GM18870 (cell line): ENCODE data around the gene LRRC8C.

Experiments used
- ATAC-seq: cut with Tn5 transposase; IDR thresholded peaks from one replicate; pipeline ENCODE4 v1.9.1; 2021; ENCODE audit warnings: moderate library complexity; ENCODE audit not compliant: unreplicated experiment

Gene LRRC8C

DNA sequence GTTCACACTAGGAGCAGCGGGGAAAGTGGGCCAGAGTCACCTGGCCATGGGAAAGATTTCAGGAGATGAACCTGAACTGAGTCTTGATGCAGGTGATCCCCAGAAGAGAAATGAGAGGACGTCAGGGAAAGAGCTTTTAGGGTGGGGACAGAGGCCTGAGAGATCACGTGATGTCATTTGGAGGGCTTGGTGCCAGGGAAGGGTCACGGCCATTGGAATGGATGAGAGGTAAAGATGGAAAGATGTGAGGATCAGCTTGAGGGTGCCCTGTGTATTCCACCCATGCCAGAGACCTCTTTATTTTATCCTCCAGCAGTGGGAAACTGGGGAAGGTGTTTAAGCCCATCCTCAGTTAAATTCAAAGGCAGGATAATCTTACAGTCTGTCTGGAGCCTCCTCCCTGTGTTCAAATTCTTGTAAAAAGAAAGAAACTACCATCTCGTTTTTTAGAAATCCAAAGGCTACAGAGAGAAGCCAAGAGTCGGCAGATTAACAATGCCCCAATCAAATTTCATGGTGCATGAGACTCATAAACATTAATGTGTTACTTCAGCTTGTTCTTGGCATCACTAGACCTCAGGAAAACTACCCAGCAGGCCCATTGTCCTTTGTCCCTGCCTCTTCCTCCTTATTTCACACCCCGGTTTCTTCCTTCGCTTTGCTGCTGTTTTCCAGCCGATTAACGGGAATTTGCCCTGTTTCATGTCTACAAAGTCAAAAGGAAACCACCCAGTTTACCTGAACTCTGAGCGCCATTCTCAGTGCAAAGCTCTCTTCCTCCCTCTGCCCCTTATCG, 94.8 kb downstream of the LRRC8C start:
- no peak for ATAC-seq

DNA sequence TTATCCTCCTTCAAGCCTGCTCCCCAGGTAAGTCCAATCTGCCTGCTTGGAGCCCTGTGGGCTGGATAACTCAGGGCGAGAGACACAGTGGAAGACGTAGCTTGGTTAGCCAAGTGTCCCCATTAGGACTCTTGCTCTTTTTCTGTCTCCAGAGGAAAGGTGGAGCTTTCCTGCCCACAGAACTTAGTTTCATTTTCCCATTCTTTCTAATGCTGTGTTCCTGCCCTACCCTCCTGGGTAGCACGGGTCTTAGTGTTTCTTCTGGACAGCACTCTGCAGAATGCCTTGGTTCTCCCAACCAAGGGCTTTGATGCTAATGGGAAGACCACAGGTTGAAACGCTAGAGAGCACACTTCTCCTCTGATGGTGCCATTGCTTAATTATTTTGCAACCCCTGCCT, 95.5 kb downstream of the LRRC8C start:
- no peak for ATAC-seq

DNA sequence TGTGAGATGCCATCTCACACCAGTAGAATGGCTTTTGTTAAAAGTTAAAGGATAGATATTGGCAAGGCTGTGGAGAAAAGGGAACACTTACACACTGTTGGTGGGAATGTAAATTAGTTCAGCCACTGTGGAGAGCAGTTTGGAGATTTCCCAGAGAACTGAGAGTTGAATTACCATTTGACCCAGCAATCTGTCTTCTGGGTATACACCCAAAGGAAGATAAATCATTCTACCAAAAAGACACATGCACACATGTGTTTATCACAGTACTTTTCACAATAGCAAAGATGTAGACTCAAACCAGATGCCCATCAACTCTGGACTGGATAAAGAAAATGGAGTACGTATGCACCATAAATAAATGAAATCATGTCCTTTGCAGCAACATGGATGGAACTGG, 99.3 kb downstream of the LRRC8C start:
- no peak for ATAC-seq

DNA sequence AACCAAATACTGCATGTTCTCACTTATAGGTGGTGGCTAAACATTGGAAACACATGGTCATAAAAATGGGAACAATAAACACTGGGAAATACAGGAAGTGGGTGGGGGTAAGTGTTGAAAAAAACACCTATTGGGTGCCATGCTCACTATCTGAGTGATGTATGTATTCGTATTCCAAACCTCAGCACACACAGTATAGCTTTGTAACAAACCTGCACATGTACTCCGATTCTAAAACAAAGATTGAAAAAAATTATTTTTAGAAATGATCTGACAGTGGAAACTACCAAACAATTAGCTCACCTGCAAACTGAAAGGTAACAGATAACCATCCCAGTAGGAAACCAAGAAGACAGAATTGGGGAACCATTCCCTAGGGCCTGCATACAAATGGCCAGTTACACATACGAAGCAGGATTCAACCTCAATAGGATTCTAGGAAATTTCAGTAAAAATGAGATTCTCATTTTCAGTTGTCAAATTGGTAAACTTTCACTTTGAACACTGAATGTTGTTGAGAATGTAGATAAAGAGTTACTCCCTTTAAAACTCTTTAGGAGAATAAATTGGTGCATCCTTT, 99.8 kb downstream of the LRRC8C start:
- ATAC-seq: no peak

DNA sequence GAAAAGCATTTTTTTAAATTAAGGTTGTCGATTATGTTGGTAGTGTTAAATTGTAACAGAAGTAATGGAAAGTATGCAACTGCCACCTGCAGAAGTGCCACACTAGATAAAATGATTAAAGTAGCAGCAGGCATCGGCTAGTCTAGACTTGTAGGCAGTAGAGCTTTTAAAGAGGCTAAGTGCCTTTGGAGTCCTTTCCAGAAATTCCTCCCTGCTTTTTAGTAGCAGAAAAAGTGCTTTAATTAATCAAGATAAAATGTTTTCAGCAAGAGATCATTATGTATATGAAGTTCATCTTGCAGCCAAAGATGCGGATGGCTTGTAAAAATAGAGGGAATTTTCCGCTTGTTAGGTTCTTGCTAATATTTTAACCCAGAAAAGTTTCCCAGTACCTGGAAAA, 100.8 kb downstream of the LRRC8C start:
- no peak for ATAC-seq

DNA sequence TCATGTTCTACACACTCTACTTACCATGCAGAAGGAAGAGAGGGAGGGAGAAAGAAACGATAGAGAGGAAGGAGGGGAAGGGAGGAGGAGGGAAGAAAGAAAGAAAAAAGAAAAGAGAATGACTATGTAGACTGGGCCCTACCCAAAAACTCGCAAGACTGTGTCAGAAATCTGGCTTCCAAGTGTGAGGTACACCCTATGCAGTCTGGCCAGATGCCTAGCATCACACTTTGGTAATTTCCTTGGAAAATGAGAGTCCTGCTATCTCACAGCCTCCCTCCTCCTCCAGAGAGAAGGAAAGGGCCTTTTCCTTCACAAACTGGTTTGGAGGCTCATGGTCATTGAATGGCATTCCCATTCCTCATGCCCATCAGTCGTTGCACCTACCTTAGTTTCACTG, 101.5 kb downstream of the LRRC8C start:
- ATAC-seq: no peak

DNA sequence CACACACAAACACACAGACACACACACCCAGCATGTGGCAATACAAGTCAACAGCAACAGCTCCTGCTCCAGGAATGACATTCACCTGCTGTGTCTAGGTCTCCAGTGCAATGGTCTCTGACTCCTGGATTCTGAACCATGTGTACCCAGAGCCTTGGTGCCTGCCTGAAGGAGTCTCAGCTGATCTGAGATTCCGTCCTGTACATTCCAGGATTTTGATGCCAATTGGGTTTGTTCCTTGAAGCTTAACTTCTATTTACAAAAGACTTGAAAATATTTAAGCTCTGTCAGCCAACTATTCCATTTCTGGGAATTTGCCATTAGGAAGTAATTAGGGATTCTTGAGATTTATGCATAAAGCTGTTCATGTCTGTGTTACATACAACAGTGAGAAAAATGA, 102.6 kb downstream of the LRRC8C start:
- ATAC-seq: no peak

DNA sequence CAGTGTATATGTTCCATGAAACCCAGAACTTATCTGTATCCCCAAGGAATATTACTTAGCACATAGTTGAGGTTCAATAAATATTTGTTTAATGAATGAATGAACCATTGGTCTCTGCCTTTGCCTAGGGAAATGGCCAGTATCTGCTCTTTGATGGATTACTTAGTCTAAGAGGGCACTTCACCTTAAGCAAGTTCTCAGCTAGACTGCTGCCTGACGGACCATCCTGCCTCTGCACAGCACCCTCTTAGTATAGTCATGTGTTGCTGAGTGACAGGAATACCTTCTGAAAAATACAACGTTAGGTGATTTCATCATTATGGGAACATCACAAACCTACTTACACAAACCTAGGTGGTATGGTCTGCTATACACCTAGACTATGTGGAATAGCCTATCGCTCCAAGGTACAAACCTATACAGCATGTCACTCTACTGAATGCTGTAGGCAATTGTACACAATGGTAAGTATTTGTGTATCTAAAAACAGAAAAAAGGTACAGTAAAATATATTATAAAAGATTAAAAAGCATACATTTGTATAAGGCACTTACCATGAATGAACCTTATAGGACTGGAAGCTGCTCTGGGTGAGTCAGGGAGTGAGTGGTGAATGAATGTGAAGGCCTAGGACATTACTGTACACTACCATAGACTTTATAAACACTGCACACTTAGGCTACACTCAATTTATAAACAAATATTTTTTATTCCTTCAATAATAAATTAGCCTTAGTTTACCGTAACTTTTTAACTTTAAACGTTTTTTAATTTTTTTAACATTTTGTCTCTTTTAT, 104.2 kb downstream of the LRRC8C start:
- ATAC-seq: no peak

DNA sequence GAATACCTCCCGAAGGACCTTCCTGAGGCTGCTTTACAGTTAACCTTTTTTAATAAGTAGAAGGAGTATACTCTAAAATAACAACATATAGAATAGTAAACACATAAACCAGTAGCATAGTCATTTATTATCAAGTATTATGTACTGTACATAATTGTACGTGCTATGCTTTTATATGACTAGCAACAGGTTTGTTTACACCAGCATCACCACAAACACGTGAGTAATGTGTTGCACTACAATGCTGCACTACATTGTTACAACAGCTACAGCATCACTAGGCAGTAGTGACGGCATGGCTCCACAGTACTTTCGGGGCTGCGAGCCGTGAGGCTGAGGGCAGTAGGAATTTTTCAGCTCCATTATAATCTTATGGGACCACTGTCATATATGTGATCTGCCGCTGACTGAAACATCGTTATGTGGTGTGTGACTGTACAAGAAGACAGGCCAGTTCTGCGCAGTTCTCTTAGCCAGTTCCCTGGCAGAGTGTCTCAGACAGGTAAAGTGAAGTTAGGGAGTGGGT, 105.1 kb downstream of the LRRC8C start:
- no peak for ATAC-seq

DNA sequence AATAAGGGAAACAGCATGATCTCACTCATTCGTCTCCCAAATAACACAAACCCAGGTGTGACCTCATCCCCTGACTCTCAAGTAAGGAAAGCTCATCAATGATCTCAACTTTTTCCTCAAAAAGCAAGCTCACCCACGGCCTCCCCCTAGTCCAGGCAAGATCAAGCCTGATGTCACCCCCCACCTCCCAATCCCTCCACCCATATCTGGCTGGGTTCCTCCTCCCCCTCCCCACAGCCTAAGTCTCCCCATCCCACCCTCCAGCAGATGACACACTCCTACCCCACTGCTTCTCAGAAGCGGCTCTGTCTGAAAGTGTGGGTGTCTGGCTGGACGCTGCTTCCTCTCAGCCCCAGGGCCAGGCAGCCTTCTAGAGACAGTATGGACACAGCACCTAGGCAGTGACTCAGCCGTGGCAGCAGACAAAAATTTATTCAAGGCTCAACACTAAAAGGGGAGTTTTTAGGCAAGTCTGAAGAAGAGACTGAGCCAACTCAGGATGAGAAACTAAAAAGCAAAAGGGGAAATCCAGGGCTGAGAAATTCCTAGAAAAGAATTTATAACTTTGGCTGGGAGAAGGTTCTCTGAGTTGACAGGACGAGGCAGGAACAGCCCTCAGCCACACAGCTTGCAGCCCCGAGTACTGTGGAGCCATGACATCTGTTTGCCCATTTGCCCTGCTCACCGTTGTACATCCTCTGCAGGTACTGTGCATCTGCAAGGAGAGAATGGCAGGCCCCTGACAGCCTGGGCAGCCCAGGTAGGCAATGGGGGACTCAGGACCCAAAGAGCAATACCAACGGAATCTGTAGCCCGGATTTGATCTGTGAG, 106.3 kb downstream of the LRRC8C start:
- ATAC-seq: no peak

DNA sequence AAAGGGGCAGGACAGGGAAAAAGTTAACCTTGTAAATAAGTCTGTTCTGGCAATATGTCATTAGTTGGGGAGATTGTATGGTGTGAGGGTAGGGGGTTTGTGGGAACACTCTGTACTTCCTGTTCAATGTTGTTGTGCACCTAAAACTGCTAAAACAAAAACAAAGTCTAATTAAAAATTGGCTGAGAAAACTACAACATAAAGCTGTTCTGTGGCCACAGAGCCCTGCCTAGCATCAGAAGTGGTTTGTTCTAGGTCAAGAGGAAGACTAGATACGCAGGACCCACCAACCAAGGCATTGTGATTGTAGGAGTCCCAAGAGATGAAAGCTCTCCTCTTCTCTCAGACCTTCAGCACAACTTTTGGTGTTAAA, 106.9 kb downstream of the LRRC8C start:
- ATAC-seq: no peak

DNA sequence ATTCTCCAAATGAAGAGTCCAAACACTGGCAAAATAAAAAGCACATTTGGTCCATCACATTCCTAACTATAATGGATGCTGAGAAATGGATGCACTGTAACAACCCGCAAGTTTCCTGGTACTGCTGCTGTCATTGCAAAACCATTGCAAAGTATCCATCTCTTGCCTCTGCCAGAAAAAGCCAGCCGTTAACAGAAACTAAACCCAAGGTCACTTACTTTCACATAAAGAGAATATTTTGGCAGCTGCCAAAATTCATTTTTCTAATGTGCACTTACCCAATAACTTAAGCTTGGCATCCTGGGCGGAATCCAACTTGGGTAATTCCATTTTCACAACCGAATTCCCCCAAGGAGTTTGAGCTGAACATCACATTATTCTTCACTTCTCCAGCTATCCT, 110.9 kb downstream of the LRRC8C start:
- ATAC-seq: no peak

DNA sequence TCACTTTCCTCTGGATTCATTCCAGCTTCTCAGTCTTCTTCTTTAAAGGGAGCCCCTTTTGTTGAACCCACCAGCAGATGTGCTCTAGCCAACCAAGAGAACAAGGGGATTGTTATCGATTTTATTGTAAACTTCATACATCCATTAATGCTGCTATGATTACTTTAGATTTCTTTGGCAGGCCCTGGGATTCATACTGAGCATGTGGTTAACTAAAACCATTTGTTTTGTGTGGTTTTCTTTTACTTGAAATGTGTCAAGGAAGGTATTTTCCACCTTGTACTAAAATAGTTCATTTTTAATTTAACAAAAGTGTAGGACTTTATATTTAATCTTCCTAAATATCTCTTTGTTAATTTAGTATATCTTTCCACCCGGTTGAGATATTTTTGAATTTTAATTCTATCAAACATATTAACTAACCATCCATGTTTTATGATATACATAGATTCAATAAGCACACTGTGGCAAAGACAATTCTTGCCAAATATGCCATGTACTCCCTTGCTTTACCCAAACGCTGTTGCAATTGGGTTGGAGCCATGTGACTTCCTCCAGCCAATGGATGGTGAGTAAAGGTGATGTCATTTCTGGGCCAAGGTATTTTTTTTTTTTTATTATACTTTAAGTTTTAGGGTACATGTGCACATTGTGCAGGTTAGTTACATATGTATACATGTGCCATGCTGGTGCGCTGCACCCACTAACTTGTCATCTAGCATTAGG, 113.7 kb downstream of the LRRC8C start:
- no peak for ATAC-seq

DNA sequence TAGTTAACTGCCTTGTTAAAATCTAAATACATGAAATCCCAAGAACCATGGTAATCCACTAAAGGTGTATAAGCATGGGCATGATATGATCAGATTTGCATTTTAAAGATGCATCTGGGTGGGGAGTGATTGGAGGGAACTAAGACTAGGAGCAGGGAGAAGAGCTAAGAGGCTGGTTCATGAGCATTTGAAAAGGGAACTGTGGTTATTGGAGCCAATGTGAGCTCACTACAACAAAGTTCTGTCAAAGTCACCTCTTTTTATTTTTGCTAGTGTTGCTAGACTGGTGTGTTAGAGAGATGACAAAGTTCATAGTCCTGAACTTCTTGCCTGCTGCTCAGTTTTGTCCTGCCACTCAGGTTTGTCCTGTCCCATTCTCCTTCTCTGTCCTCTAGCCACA, 120.8 kb downstream of the LRRC8C start:
- no peak for ATAC-seq

DNA sequence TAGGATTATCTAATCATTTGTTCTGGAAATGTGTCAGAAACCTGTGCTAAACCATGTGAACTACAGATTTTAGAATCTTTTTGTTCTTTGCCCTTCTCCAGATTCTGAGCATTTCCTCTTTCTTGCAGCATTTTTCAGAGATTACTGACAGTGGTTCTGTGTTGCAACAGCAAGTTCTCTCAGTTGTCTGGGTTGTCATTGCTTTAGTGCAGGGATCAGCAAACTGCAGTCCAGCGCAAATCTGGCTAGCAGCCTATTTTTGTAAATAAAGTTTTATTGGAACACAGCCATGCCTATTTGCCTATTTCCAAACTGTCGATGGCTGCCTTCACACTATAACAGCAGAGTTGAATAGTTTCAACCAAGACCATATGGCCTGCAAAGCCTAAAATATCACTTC, 121.6 kb downstream of the LRRC8C start:
- ATAC-seq: no peak

DNA sequence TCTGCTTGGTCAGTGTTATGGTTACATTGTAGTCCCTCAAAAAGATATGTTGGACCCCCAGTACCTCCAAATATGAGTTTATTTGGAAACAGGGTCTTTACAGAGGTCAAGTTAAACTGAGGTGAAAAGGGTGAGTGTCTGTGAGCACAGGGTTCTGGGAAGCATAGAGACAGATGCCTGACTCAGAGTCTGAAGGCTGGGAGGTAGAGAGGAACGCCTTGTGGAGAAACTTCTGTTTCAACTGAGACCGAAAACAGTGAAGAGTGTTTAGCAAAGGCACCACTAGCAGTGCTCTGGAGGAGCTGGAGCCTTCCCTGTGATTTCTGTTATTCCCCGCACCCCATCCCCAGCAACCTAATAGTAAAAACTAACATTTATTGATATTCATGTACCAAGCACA, 122.7 kb downstream of the LRRC8C start:
- no peak for ATAC-seq

DNA sequence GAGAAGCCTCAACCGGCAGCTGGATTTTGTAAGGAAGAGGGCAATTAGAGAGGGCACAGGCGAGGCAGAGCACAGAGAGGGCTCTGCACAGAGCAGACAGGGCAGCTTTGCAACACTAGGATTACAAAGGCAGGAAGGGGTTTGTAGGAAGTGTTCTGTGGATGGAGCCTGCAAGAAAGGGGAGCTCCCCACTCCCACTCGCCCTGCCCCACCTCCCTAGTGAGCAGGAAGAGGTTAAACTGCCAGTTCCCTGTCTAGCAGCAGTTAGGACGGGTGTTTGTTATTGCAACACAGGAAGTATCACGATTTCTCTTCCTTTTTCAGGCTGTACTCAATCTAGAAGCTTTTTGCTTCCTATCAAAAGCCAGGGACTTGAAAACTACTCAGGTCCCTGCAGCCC, 124.6 kb downstream of the LRRC8C start:
- no peak for ATAC-seq

DNA sequence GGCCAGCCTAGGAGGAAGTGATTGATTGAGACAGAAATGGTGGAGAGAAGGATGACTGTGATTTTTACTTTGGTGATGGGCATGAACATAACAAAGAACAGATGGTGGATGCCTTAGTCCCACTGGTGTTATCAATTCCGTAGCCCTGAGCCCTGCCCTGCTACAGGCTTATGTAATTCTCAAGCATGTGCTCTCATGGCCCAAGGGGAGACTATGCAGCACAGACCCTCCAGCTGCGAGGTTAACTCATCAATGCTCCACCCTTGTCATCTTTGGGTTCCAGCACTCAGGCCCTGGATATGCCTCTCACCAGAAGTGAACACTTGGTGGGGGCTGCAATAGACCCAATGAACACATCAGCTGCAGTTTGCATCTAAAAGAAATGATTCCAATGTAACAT, 125.2 kb downstream of the LRRC8C start:
- ATAC-seq: no peak

DNA sequence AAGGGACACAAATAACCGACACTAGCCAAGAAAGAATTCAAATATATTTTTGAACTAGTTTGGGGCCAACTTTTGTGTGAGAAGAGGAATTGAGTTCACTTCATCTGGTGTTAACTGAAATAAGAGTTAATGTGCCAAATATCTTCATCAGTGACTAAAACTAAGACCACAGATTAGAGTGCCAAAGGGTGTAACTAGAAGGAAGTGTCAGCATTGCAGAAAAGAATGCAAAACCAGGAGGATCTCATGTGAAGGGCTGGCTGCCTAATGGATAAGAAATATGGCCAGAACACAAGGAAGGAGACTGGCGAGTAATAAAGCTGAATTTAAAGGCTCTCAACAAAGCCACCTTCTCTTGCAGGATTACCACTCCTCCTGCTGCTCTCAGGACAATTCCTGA, 126.1 kb downstream of the LRRC8C start:
- ATAC-seq: no peak

DNA sequence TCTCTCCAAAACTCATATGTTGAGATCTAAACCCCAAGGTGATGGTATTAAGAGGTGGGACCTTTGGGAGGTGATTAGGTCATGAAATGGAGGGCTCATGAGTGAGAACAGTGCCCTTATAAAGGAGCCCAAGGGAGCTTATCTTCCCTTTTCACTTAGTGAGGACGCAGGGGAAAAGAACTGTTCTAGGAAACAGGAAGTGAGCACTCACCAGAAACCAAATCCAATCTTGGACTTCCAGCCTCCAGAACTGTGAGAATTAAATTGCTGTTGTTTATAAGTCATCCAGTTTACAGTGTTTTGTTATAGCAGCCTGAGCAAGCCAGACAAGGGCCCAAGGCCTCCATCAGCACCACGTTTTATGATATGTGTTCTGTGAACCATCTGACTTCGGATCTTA, 127.6 kb downstream of the LRRC8C start:
- ATAC-seq: no peak
